CD4-positive, alpha-beta T cell treated with Interleukin-17A for 1 hour (primary cell): ENCODE measurements around the gene KIAA1217.
A peak's percentile ranks its signal among the peaks of the same experiment; 100 is the strongest.
"Not testable (repeated sequence)": the region's sequence is repeated elsewhere in the genome, so short reads cannot be mapped to it uniquely, and the experiment has no call there.

Experiments
- DNase-seq: peaks from one replicate; pipeline ENCODE4 v3.0.0-alpha.2; 2020

KIAA1217 gene

GRCh38 chr10:24344279-24344678 lies 135.3 kb downstream of the KIAA1217 start:
- no peak for DNase-seq

- DNase-seq = no peak
Observed at GRCh38 chr10:24344695-24345463, 135.9 kb downstream of the KIAA1217 start.

- DNase-seq = no peak
Observed at GRCh38 chr10:24346877-24347519, 138.1 kb downstream of the KIAA1217 start.

GRCh38 chr10:24349379-24350001 lies 140.6 kb downstream of the KIAA1217 start:
- DNase-seq = no peak

GRCh38 chr10:24350070-24350921 lies 141.4 kb downstream of the KIAA1217 start:
- no peak for DNase-seq

GRCh38 chr10:24350922-24351225 lies 141.9 kb downstream of the KIAA1217 start:
- not testable (repeated sequence) for DNase-seq

GRCh38 chr10:24351961-24352360 lies 143.0 kb downstream of the KIAA1217 start:
- no peak for DNase-seq

- no peak for DNase-seq
Observed at GRCh38 chr10:24352399-24352798, 143.5 kb downstream of the KIAA1217 start.

GRCh38 chr10:24353319-24353718 lies 144.4 kb downstream of the KIAA1217 start:
- DNase-seq = no peak

- no peak for DNase-seq
Observed at GRCh38 chr10:24355056-24355688, 146.2 kb downstream of the KIAA1217 start.

- DNase-seq = no peak
Observed at GRCh38 chr10:24357344-24358004, 148.5 kb downstream of the KIAA1217 start.

- no peak for DNase-seq
Observed at GRCh38 chr10:24358022-24358421, 149.1 kb downstream of the KIAA1217 start.

- DNase-seq = peak; percentile 5
Observed at GRCh38 chr10:24360282-24361127, 151.6 kb downstream of the KIAA1217 start.

- DNase-seq = no peak
Observed at GRCh38 chr10:24363070-24363469, 154.1 kb downstream of the KIAA1217 start.

GRCh38 chr10:24367688-24368087 lies 158.8 kb downstream of the KIAA1217 start:
- no peak for DNase-seq

GRCh38 chr10:24370877-24371276 lies 161.9 kb downstream of the KIAA1217 start:
- DNase-seq = no peak

- DNase-seq = no peak
Observed at GRCh38 chr10:24371396-24371795, 162.5 kb downstream of the KIAA1217 start.

- no peak for DNase-seq
Observed at GRCh38 chr10:24374134-24374915, 165.4 kb downstream of the KIAA1217 start.

GRCh38 chr10:24375510-24375909 lies 166.6 kb downstream of the KIAA1217 start:
- no peak for DNase-seq

- no peak for DNase-seq
Observed at GRCh38 chr10:24376731-24377130, 167.8 kb downstream of the KIAA1217 start.
